KOPT-K1 (cell line): ENCODE results near the gene ADNP2.

Experiments used
- H3K27ac ChIP-seq: fragments of 200-600 bp; sonication (generic); 2 replicates; pipeline ENCODE4 v1.5.1; 2016; ENCODE audit warnings: antibody characterized with exemption, mild to moderate bottlenecking, low read depth, low read length; ENCODE audit not compliant: poor library complexity, severe bottlenecking
- H3K36me3 ChIP-seq: fragments of 200-600 bp; sonication (generic); 2 replicates; pipeline ENCODE4 v1.5.1; 2017; ENCODE audit warnings: antibody characterized with exemption, mild to moderate bottlenecking, low read length, moderate library complexity; ENCODE audit not compliant: insufficient read depth
- H3K9me3 ChIP-seq: fragments of 200-600 bp; sonication (generic); 2 replicates; pipeline ENCODE4 v1.5.1; 2017; ENCODE audit warnings: antibody characterized with exemption, low read length, mild to moderate bottlenecking; ENCODE audit not compliant: insufficient read depth, poor library complexity, severe bottlenecking

ADNP2 gene

DNA sequence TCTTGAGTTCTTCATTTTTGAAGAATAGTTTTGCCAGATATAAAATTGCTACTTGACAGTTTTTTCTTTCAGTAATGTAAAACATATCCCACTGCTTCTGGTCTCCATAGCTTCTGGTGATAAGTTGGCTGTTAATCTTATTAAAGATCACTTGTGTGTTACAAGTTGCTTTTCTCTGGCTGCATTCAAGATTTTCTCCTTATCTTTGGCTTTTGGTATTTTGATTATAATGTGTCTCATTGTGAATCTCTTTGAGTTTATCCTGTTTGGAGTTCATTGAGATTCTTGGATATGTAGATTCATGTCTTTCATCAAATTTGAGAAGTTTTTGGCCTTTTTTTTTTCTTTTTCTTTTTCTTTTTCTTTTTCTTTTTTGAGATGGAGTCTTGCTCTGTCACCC lies 20.2 kb upstream of the ADNP2 start:
- H3K9me3 ChIP-seq = peaks cover 36% of the 10 kb centered on the region
- no peaks in the 10 kb centered on the region for H3K36me3 ChIP-seq
- no peak overlapping the region for H3K27ac ChIP-seq

DNA sequence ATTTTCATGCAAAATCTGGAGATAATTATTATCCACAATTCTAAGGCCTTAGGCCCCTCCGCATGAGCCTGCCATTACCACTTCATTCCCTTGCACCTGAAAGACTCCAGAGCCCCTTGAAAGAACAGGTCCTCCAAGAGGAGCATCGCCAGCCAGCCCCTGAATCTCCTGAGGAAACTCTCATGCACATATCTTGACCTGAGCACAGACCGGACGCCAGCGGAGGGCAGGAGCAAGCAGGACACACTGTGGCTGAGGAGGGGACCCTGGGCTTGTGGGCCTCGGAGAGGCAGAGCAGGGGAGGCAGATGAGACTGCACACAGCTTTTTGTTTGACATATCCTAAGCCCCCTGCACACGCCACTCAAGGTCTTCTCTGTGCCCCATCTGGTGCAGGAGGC lies 13.6 kb upstream of the ADNP2 start:
- peaks cover 9% of the 10 kb centered on the region for H3K9me3 ChIP-seq

DNA sequence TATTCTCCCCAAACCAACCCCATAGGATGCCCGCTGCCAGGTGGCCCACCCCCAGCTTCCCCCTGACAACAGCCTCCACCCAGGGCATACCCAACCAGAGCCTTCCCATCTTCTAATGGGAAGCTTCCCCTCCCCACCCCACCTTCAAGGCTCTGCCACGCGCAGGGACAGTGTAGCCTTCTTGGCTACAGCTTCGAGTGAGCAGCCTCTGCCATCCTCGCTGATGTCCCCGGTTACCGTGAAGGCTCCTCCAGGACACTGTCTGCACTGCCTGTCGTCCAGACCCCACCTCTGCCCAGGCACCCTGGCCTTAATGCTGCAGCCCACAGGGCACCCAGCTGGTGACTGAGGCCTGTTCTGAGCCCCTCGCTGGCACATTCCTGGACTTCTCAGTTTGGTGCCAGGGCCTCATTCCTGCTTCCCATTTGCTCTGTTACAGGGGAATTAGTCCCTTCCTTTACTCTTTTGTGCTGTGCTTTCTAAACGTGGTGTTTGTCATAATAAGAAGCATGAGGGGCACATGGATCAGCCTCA lies 13.0 kb upstream of the ADNP2 start:
- no peaks in the 10 kb centered on the region for H3K36me3 ChIP-seq
- peaks cover 6% of the 10 kb centered on the region for H3K9me3 ChIP-seq
- no peak overlapping the region for H3K27ac ChIP-seq

More for the DNA sequence above, 13.6 kb upstream of the ADNP2 start:
- Histone ChIP-seq H3K36me3 (no peaks in the 10 kb centered on the region), H3K27ac (no peak overlapping the region)

DNA sequence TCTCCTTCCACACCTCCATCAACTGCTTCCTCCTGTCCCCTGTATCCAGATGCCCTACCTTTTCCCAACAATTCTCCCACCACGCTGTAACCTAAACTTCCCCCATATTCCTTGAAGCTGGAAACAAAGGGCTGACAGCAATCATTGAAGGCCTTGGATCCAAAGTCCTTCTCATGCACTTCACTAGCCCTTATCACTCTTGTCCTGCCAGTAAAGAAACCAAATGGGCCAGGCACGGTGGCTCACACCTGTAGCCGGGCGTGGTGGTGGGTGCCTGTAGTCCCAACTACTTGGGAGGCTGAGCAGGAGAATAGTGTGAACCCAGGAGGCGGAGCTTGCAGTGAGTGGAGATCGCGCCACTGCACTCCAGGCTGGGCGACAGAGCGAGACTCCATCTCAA lies 11.9 kb upstream of the ADNP2 start:
- Histone ChIP-seq H3K36me3 (no peaks in the 10 kb centered on the region), H3K27ac (no peak overlapping the region), H3K9me3 (peaks cover 6% of the 10 kb centered on the region)

DNA sequence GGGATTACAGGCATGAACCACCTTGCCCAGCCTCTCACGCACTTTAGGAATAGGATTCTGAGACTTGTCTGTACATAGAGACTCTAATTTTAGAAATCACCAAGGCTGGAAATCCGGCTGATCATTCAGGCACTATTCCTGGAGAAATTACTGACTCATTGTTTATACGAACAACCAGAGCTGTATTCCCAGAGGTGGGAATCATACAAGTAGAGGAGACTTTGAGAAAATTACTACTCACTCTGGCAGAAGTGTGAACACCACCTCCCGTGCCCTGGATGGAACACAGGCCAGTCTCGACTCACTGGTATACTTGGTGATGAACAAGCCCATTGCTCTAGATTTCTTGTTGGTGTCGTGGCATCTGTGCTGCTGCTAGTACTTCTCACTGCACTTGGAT lies 5.8 kb upstream of the ADNP2 start:
- H3K36me3 ChIP-seq = no peaks in the 10 kb centered on the region
- H3K9me3 ChIP-seq = no peaks in the 10 kb centered on the region
- H3K27ac ChIP-seq = no peak overlapping the region

DNA sequence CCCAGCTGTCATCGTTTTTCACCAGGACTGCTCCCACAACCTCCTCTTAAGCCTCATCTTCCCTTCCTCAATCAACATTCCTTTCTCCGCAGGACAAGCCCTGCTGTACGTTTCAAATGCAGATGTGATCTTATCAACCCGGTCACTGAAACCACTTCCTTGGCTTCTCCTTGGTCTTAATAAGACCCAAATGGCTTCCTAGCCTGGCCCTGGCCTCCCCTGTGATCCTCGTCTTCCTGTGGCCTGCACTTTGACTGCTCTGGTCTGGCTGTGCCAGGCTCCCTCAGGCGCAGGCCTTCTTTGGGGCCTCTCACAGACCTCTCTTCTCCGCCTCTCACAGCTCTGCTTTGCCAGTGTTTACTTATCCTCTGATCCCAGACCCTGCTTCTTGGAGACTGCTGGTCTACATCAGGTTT lies 4.7 kb upstream of the ADNP2 start:
- H3K9me3 ChIP-seq = no peaks in the 10 kb centered on the region
- H3K36me3 ChIP-seq = no peaks in the 10 kb centered on the region
- no peak overlapping the region for H3K27ac ChIP-seq

DNA sequence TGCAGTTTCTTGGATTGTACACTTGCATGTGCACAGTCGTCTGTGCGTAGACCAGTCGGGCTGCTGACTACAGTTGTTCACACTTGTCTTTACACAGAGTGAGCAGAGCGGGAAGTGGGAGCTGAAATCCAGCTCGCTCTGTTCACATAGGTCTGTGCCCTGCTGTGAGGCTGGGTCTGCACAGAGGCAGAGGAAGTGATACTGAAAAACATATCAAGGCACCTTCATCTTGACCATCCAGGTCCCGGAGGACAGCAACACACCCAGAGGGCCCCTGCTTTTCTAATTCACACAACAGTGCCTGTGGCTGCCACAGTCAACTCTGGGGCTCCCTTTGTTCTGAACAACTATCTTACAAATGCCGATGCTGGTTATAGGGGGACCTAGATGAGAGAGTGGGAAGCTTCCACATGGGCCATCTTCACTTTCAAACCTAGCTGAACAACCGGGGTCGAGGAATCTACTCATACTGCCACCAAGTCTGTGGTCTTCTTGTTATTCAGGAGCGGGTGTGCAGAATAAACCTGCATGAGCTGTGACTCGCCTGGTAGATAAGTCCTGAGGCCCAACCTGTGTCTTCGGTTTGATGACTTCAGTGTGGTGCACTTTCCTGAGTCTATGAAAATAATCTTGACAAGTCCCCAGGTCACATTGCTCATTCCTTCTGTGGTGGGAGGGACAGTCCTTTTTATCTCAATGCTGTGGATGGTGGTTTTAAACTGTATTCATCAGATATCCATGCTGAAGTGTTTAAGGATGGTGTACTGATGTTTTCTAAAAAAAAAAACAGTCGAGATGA lies 3.5 kb upstream of the ADNP2 start:
- Histone ChIP-seq H3K27ac (no peak overlapping the region), H3K36me3 (no peaks in the 10 kb centered on the region), H3K9me3 (no peaks in the 10 kb centered on the region)

DNA sequence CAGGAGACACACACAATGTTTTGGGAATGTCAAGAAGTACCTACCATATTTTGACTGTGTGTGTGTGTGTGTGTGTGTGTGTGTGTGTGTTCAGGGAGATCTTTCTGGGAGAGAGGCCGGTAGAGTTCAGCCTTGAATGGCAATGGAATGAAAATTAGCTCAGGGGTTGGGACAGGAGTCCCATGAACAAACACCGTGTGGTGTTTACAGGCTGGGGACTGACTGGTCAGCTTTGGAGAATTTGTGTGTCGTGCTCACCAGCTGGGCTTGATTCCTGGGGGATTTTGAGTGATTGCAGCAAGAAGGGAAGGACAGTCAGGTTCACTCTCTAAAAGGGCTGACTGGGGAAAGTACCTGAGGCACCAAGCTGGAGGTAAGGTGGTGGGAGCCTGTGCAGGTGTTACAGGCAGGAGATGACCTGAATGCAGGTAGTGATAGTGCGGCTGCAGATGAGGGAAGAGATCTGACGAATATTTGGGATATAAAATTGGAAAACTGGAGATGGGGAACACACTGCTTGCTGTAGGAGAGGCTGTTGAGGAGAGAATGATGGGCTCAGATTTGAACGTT lies 2.5 kb upstream of the ADNP2 start:
- no peaks in the 10 kb centered on the region for H3K9me3 ChIP-seq
- H3K27ac ChIP-seq = no peak overlapping the region
- H3K36me3 ChIP-seq = no peaks in the 10 kb centered on the region

DNA sequence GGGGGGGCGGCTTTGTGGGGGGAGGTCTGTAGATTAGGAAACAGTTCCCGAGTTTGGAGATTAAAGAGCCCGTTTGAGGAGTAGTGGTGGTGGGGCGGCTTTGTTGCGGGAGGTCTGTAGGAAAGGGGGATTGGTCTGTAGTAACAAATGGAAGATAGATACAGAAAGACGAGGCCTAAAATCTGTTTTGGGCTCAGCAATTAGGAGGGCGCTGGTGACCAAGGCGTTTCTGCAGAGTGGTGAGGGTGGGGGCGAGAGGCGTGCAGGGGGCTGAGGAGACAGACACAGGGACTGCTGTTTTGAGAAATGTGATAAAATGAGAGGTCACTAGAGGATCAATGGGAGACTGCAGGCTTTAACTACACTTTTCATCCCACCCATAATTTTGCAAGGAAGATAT lies 1.6 kb upstream of the ADNP2 start:
- no peak overlapping the region for H3K27ac ChIP-seq

DNA sequence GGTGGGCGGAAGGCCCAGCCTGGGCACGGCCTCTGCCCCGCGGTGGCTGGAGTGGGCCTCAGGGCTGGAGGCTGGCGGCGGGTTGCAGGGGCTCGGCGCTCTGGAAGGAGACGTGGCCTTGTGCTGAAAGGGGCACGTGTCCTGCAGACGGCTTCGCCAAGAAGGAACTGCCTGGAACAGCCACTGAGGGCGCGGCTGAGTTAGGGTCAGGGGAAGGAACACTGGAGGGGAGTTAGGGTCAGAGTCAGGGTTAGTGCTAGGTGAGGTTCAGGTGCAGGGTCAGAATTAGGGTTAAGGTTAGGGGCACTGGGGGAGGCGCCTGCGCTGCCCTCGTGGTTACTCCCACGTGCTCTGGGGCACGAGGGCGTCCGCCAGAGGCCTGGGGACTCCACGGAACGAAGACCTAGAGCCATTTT lies 933 bp upstream of the ADNP2 start:
- Histone ChIP-seq H3K9me3 (no peaks in the 10 kb centered on the region), H3K36me3 (no peaks in the 10 kb centered on the region; the same call in 1 of the 2 replicates), H3K27ac (no peak overlapping the region)

More for the DNA sequence above, 1.6 kb upstream of the ADNP2 start:
- Histone ChIP-seq H3K9me3 (no peaks in the 10 kb centered on the region), H3K36me3 (no peaks in the 10 kb centered on the region)

DNA sequence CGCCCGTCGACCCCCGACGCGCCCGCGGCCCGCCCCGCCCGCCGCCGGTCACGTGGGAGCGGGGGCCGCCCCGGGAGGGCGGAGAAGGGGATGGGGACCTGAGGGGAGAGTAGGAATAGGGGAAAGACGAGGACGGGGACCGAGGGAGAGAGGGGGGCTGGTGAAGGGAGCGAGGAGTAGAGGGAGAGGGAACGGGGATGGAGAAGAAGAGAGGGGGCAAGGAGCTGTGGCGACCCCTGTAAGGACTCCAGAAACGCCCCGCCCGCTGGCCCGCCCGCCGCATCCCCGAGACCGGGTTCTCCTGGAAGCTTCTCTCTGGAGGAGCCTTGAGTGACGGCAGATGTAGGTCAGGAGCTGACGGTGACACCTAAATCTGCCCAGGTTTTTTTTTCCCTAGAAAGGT lies 615 bp downstream of the ADNP2 start:
- Histone ChIP-seq H3K36me3 (no peaks in the 10 kb centered on the region; the same call in 1 of the 2 replicates), H3K27ac (peak overlapping the region; percentile 53)

DNA sequence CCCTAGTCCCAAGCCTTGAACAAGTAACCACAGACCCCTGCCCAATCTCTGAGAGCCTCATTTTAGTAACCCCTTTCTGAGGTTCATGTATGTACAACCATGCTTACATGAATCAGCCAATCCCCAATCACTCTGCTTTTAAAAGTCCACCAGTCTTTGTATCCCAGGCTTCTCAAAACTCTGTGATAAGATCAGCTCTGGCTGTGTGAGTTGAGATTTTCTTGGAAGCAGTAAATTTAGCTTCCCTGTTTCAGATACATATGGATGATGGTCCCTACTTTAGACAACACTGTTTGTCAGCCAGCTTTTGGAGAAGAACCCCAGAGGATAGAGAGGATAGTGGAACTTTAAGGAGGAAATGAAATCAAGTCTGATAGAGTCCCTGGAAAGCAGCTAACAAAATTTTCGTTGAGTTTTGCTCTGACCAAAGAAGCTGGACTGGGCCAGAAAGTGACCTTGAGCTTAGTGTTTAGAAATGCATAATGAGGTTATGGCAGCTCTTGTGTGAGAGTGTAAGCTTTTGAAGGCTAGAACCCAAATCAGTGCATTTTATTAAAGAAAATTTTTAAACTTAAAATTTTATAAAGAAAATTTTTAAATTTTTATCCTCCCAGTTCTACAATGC lies 3.7 kb downstream of the ADNP2 start:
- H3K9me3 ChIP-seq = no peaks in the 10 kb centered on the region
- H3K36me3 ChIP-seq = peaks cover 7% of the 10 kb centered on the region
- no peak overlapping the region for H3K27ac ChIP-seq

More for the DNA sequence above, 615 bp downstream of the ADNP2 start:
- no peaks in the 10 kb centered on the region for H3K9me3 ChIP-seq

DNA sequence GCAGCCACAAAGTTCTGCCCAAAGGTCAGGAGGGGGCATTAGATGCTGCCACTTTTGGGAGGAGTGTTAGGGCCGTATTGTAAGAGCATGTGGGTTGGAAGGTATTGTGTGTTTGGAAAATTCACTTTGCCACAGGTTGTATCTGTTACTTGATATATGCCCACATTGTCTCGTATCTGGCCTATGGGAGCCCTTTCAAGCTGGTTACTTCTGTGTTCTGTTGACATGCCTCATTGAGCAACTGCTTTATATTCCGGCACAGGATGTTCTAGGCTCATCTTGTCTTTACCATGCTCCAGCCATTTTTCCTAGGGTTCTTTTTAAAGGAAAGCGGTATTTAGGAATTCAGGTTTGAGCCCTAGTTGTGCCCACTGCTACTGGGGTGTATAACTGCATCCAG lies 6.0 kb downstream of the ADNP2 start:
- H3K9me3 ChIP-seq = no peaks in the 10 kb centered on the region
- no peak overlapping the region for H3K27ac ChIP-seq
- peaks cover 30% of the 10 kb centered on the region for H3K36me3 ChIP-seq

DNA sequence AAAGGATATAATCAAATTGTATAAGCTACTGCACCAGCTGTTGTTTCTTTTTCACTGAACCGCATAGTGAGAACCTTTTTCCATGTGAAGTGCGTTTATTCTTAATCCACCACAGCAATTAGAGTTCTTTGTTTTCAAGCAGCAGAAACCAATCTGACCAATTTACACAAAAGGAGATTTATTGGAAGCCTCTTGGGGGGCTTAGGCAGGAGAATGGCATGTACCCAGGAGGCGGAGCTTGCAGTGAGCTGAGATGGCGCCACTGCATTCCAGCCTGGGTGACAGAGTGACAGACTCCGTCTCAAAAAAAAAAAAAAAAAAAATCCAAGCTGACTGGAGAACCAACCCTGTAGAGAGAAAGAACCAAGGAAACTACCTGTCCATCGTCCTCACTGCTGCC lies 10.0 kb downstream of the ADNP2 start:
- Histone ChIP-seq H3K9me3 (peaks cover under 1% of the 10 kb centered on the region), H3K27ac (no peak overlapping the region), H3K36me3 (peaks cover 63% of the 10 kb centered on the region)

DNA sequence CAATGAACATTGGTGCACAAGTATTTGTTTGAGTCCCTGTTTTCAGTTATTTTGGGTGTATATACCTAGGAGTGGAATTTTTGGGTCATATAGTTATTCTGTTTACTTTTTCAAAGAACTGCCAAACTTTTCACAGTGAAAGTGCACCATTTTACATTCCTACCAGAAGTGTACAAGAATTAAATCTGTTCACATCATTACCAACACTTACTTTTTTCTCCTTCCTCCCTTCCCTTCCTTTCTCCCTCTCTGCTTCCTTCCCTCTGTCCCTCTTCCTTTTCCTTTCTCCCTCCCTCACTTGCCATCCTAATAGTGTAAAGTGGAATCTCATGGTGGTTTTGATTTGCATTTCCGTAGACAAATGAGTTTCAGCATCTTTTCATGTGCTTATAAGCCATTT lies 11.9 kb downstream of the ADNP2 start:
- H3K9me3 ChIP-seq = peaks cover 4% of the 10 kb centered on the region
- peaks cover 67% of the 10 kb centered on the region for H3K36me3 ChIP-seq
- no peak overlapping the region for H3K27ac ChIP-seq
